CD4-positive, alpha-beta memory T cell (primary cell): ENCODE results near the gene HSPA14. TPM values are rescaled to one million over a fixed set of nuclear protein-coding genes. Genes with fewer than 3 reads are reported as not detected.
A peak's percentile ranks its signal among the peaks of the same experiment; 100 is the strongest.

ENCODE experiments used
- CTCF ChIA-PET: fragments of 350-600 bp; sonication (Branson Sonifier 250); formaldehyde crosslinking; loops from one replicate; lab custom pipeline; 2021; ENCODE audit warnings: inconsistent platforms; ENCODE audit not compliant: partially characterized antibody; lab: Charles Lee
- POLR2A ChIA-PET: fragments of 350-600 bp; sonication (Branson Sonifier 250); formaldehyde crosslinking; loops from one replicate; lab custom pipeline; 2021; ENCODE audit not compliant: partially characterized antibody; lab: Charles Lee
- DNase-seq, 5 donors: peaks; one replicate each; pipeline versions ENCODE4 v3.0.0 to v3.0.0-alpha.2; 2020 to 2022; ENCODE audit warnings: mixed read lengths in 1 of 5
- H3K27ac ChIP-seq: one replicate; pipeline ENCODE4 v1.7.0; 2013; ENCODE audit warnings: low read depth, low read length
- H3K27me3 ChIP-seq: 2 replicates; pipeline ENCODE4 v1.7.0; 2013; ENCODE audit warnings: mild to moderate bottlenecking, low read length, moderate library complexity; ENCODE audit not compliant: insufficient read depth
- H3K36me3 ChIP-seq: 2 replicates; pipeline ENCODE4 v1.7.0; 2013; ENCODE audit warnings: mild to moderate bottlenecking, low read length, moderate library complexity; ENCODE audit not compliant: insufficient read depth
- H3K4me1 ChIP-seq: 2 replicates; pipeline ENCODE4 v1.7.0; 2013; ENCODE audit warnings: mild to moderate bottlenecking, low read length, moderate library complexity; ENCODE audit not compliant: insufficient read depth
- H3K4me3 ChIP-seq, 2 donors: one replicate each; pipeline ENCODE4 v1.7.0; 2013; ENCODE audit warnings: low read length in 2 of 2, mild to moderate bottlenecking in 1 of 2
- H3K9me3 ChIP-seq, 2 donors: one replicate each; pipeline ENCODE4 v1.7.0; 2013; ENCODE audit warnings: low read length in 2 of 2, control low read depth in 1 of 2; ENCODE audit not compliant: control insufficient read depth in 1 of 2
- H3K27ac Mint-ChIP-seq, 7 donors: one replicate each; pipeline ENCODE4 v1.8.0; 2020 to 2021; ENCODE audit warnings: mixed read lengths in 7 of 7, mild to moderate bottlenecking in 6 of 7, inconsistent platforms in 3 of 7, moderate library complexity in 3 of 7
- H3K27me3 Mint-ChIP-seq, 2 donors: one replicate each; pipeline ENCODE4 v1.8.0; 2020 to 2021; ENCODE audit warnings: mixed read lengths in 2 of 2
- H3K36me3 Mint-ChIP-seq, 2 donors: one replicate each; pipeline ENCODE4 v1.8.0; 2020 to 2021; ENCODE audit warnings: mixed read lengths in 2 of 2, inconsistent platforms in 1 of 2, mild to moderate bottlenecking in 1 of 2
- H3K4me1 Mint-ChIP-seq, 4 donors: one replicate each; pipeline ENCODE4 v1.8.0; 2020 to 2021; ENCODE audit warnings: mixed read lengths in 4 of 4, mild to moderate bottlenecking in 1 of 4
- H3K4me3 Mint-ChIP-seq, 8 donors: one replicate each; pipeline ENCODE4 v1.8.0; 2020 to 2021; ENCODE audit warnings: mixed read lengths in 8 of 8, mild to moderate bottlenecking in 7 of 8, moderate library complexity in 6 of 8, inconsistent platforms in 3 of 8
- H3K9me3 Mint-ChIP-seq, 8 donors: one replicate each; pipeline ENCODE4 v1.8.0; 2020 to 2021; ENCODE audit warnings: mixed read lengths in 8 of 8, mild to moderate bottlenecking in 5 of 8, inconsistent platforms in 3 of 8, moderate library complexity in 1 of 8
- intact Hi-C: fragments of 100-400 bp; cut with micrococcal nuclease; formaldehyde crosslinking; loops from one replicate; pipeline ENCODE4 v1.15.1; 2023
- polyA plus RNA-seq, 2 donors: library from polyadenylated mRNA; unstranded; fragments of 300-500 nt; fragmentation: Illumina TruSeq; gene quantifications; one replicate each; pipeline ENCODE4 v1.2.3, GENCODE V29; 2021
- total RNA-seq, 2 experiments: library from RNA; stranded (reverse); gene quantifications; one replicate each; pipeline ENCODE4 v1.2.3, GENCODE V29; 2021

HSPA14 gene
- total and polyA plus RNA-seq, 4 experiments from 2014 or later = 16.0 to 18.7 (median 17.5) TPM

DNA sequence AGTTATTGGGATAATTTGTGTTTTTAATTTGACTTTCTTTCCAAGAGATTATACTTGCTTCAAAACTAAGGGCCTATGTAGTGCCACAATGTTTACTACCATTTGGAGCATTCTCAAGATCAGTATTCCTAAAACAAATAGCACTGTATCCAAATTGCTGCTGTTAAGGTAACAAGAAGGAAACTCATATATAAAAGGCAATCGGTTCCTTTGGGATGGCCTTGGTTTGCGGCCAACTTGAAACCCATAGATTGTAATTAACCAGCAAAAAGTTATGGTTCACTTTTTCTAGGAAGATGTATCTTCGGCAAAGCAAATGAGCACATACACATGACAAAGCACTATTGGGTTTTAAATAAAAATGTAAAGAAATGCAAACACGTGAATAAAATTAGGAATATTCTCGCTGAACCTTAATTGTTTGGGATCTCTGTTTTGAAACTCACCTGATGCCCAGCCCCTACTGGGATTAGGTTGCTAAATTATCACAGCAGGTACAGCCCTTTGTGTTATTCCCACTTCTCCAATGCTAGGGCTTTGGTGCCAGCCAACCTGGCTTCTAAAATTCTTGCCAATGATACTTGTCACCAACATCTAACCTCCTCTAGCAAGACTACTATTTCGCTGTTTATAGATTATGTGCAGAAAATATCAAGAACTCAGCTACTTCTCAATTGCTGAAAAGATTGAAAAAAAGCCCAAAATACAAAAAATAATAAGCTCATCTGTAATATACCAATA is 16.3 kb upstream of the HSPA14 start:
- DNase-seq = no peak
- Mint-ChIP-seq H3K4me3 (no peak overlapping the region), H3K36me3 (no peaks in the 10 kb centered on the region), H3K4me1 (peaks cover 0 to 14% (median 4%) of the 10 kb centered on the region in 4 donors), H3K27ac (no peak overlapping the region), H3K27me3 (no peaks in the 10 kb centered on the region), H3K9me3 (no peaks in the 10 kb centered on the region)
- Histone ChIP-seq H3K4me1 (no peaks in the 10 kb centered on the region), H3K27ac (no peak overlapping the region), H3K4me3 (no peak overlapping the region), H3K36me3 (no peaks in the 10 kb centered on the region), H3K9me3 (no peaks in the 10 kb centered on the region), H3K27me3 (no peaks in the 10 kb centered on the region)
- ChIA-PET CTCF (interaction anchor here (0.9 to 3.4 kb wide), 13 partner anchors 15 to 625 kb away, joined by 4 to 45 read pairs (median 9); partner anchors contain the start of genes CDNF, HSPA14 and MSANTD7), POLR2A (interaction anchor here (2.1 kb wide), 1 partner anchor 284 kb away, joined by 8 read pairs; no protein-coding TSS in a partner anchor)
- intact Hi-C loops = loop anchor here (5.0 kb wide), 1 partner anchor 520 kb away; no protein-coding TSS in a partner anchor

DNA sequence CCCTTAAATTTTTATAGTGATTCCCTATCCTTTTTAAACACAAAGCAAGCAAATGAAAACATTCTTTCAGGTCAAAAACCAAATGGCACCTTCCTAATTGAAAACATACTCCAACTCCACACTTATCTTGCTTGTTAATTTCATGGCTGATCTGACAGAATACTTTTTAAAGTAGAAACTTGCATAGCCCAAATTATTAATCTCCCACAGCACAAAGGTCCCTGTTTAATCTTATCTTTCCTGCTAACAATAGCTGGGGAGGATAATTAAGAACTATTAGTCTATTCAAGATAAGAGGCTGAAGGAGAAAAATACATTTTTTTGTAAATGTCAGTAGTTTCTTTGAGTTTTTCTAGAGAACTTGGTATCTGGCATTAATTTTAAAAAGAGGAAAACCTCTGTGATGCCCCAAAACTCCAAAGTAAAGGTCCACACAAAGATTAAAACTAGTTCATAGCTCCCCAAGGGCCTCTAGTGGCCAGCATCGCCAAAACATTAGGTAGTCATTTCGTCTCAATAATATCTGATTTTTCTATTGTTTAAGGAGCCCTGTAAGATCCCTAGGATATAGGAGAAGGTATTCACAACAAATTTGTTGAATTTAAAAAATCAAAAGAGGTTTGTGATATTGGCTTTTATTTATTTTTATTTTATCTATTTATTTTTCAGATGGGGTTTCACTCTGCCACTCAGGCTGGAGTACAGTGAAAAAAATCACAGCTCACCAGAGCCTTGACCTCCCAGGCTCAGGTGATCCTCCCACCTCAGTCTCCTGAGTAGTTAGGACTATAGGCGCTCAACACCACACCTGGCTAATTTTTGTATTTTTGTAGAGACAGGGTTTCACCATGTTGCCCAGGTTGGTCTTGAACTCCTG is 15.0 kb upstream of the HSPA14 start:
- Mint-ChIP-seq H3K9me3 (no peaks in the 10 kb centered on the region), H3K27me3 (no peaks in the 10 kb centered on the region), H3K4me1 (peaks cover 0 to 14% (median 4%) of the 10 kb centered on the region in 4 donors), H3K27ac (peak overlapping the region in 2 of 7 donors; percentile 18 to 72), H3K36me3 (no peaks in the 10 kb centered on the region), H3K4me3 (no peak overlapping the region)
- POLR2A ChIA-PET = interaction anchor here (1.4 to 2.1 kb wide), 2 partner anchors 14 to 286 kb away, joined by 8 read pairs; partner anchors contain the start of genes CDNF, HSPA14 and MSANTD7
- peak in 4 of 5 donors; percentile 39 to 56 (median 41) for DNase-seq
- Histone ChIP-seq H3K4me1 (no peaks in the 10 kb centered on the region), H3K27ac (no peak overlapping the region), H3K4me3 (no peak overlapping the region), H3K27me3 (no peaks in the 10 kb centered on the region), H3K9me3 (no peaks in the 10 kb centered on the region), H3K36me3 (no peaks in the 10 kb centered on the region)
- intact Hi-C loops = loop anchor here (1.0 to 5.0 kb wide), 5 partner anchors 263 to 626 kb away; no protein-coding TSS in a partner anchor
- CTCF ChIA-PET = interaction anchor here (0.7 to 3.4 kb wide), 21 partner anchors 9 to 1039 kb away, joined by 3 to 45 read pairs (median 5); partner anchors contain the start of genes CDNF, HSPA14 and MSANTD7

DNA sequence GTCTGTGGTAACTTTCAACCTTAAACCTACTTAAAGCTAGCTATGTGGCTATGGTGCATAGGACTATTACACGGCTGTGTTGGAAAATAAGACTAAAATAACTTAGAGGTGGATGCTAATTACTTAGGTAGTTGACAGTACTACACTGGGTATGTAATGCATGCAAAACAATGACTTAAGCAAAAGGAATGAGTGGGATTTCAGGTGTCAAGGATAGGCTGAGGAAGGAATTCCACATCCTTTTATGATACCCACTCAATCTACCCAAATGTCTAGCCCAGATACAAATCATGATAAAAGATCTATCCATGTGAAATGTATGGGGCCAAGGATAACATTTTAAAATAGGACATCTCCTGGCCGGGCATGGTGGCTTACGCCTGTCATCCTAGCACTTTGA is 14.1 kb upstream of the HSPA14 start:
- Mint-ChIP-seq H3K27me3 (no peaks in the 10 kb centered on the region), H3K4me1 (peaks cover 0 to 14% (median 4%) of the 10 kb centered on the region in 4 donors), H3K36me3 (no peaks in the 10 kb centered on the region), H3K27ac (no peak overlapping the region), H3K4me3 (no peak overlapping the region), H3K9me3 (no peaks in the 10 kb centered on the region)
- no peaks in the 10 kb centered on the region for H3K4me1 ChIP-seq
- H3K27ac ChIP-seq = no peak overlapping the region
- H3K36me3 ChIP-seq = no peaks in the 10 kb centered on the region
- CTCF ChIA-PET = interaction anchor here (0.7 to 3.4 kb wide), 12 partner anchors 13 to 627 kb away, joined by 3 to 45 read pairs (median 10); partner anchors contain the start of genes CDNF, HSPA14 and MSANTD7
- no peak for DNase-seq
- no peak overlapping the region for H3K4me3 ChIP-seq
- H3K9me3 ChIP-seq = no peaks in the 10 kb centered on the region
- H3K27me3 ChIP-seq = no peaks in the 10 kb centered on the region
- intact Hi-C loops = loop anchor here (1.0 to 5.0 kb wide), 5 partner anchors 264 to 627 kb away; no protein-coding TSS in a partner anchor
- POLR2A ChIA-PET = interaction anchor here (1.4 kb wide), 1 partner anchor 14 kb away, joined by 8 read pairs; the partner anchor contains the start of genes CDNF, HSPA14 and MSANTD7

DNA sequence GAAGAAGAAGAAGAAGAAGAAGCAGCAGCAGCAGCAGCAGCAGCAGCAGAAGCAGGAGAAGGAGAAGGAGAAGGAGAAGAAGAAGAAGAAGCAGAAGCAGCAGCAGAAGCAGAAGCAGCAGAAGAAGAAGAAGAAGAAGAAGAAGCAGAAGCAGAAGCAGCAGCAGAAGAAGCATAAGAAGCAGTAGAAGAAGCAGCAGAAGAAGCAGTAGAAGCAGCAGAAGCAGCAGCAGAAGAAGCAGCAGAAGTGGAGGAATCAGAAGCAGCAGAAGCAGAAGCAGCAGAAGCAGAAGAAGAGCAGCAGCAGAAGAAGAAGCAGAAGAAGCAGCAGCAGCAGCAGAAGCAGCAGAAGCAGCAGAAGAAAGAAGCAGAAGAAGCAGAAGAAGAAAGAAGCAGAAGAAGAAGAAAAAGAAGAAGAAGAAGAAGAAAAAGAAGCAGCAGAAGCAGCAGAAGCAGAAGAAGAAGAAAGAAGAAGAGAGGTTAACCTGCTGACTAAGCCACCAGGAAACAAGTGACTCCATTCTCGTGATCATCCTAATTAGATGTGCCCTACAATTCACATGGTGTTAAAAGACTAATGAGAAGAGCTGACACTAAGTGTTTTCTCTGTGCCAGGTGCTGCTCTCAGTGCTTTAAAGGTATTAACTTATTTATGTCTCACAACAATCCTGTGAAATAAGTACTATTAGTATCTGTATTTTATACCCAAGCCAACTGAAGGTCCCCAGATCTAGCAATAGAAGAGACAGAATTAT is 11.9 kb upstream of the HSPA14 start:
- CTCF ChIA-PET = interaction anchor here (0.8 to 1.2 kb wide), 2 partner anchors 326 to 1042 kb away, joined by 4 to 5 read pairs; no protein-coding TSS in a partner anchor
- H3K27me3 Mint-ChIP-seq = no peaks in the 10 kb centered on the region
- H3K4me1 Mint-ChIP-seq = peaks cover 0 to 10% (median under 1%) of the 10 kb centered on the region in 4 donors
- intact Hi-C loops = no loop called here
- Histone ChIP-seq H3K4me3 (no peak overlapping the region), H3K27me3 (no peaks in the 10 kb centered on the region), H3K27ac (no peak overlapping the region), H3K9me3 (no peaks in the 10 kb centered on the region), H3K4me1 (no peaks in the 10 kb centered on the region), H3K36me3 (no peaks in the 10 kb centered on the region)
- POLR2A ChIA-PET = no interaction called here
- H3K9me3 Mint-ChIP-seq = no peaks in the 10 kb centered on the region
- H3K4me3 Mint-ChIP-seq = no peak overlapping the region
- peak overlapping the region in 3 of 7 donors; percentile 9 to 81 (median 81) for H3K27ac Mint-ChIP-seq
- H3K36me3 Mint-ChIP-seq = no peaks in the 10 kb centered on the region
- no peak for DNase-seq

DNA sequence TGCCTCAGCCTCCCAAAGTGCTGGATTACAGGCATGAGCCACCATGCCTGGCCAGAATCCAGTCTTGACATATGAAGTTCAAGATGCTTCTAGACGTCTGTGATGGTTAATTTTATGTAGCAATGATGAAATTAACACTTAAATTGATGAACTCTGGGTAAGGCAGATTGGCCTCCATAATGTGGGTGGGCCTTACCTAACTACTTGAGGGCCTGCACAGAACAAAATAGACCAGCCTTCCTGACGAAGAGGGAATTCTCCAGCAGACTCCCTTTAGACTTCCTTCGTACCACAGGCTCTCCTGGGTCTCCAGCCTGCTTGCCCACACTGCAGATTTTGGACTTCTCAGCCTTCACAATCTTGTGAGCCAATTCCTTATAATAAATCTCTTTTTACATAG is 5.0 kb upstream of the HSPA14 start:
- H3K27ac Mint-ChIP-seq = no peak overlapping the region
- ChIA-PET CTCF (no interaction called here), POLR2A (no interaction called here)
- Histone ChIP-seq H3K36me3 (no peaks in the 10 kb centered on the region), H3K9me3 (no peaks in the 10 kb centered on the region), H3K4me1 (peaks cover 11% of the 10 kb centered on the region), H3K27ac (no peak overlapping the region), H3K4me3 (no peak overlapping the region), H3K27me3 (no peaks in the 10 kb centered on the region)
- no peak for DNase-seq
- H3K9me3 Mint-ChIP-seq = no peaks in the 10 kb centered on the region
- intact Hi-C loops = no loop called here
- H3K4me3 Mint-ChIP-seq = no peak overlapping the region
- peaks cover 6 to 13% (median 12%) of the 10 kb centered on the region in 4 donors for H3K4me1 Mint-ChIP-seq
- no peaks in the 10 kb centered on the region for H3K27me3 Mint-ChIP-seq
- peaks cover 5 to 12% of the 10 kb centered on the region in 2 donors for H3K36me3 Mint-ChIP-seq

DNA sequence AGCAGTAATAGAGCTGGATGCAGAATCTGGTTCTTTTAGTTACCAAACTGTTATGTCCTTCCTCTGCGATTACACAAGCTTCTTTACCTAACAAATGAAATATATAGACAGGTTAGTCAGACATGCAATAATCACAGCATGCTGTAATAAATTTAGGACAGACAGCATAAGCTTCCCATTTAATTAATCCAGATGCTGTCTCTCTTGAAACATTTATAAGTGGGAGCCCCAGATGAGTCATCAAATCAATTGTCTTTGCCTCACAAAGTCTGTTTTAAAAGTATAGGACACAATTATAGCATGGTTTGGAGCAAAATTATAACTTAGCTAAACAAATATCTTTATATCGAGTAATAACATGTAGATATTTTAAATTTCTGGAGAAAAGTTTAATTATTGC is 1.9 kb upstream of the HSPA14 start:
- peaks cover 16 to 27% of the 10 kb centered on the region in 2 donors for H3K36me3 Mint-ChIP-seq
- intact Hi-C loops = loop anchor here (5.0 kb wide), 3 partner anchors 249 to 649 kb away; no protein-coding TSS in a partner anchor
- no peaks in the 10 kb centered on the region for H3K9me3 ChIP-seq
- no peak overlapping the region for H3K27ac Mint-ChIP-seq
- DNase-seq = no peak
- H3K27ac ChIP-seq = no peak overlapping the region
- H3K36me3 ChIP-seq = no peaks in the 10 kb centered on the region
- peaks cover 14 to 33% (median 24%) of the 10 kb centered on the region in 4 donors for H3K4me1 Mint-ChIP-seq
- no peaks in the 10 kb centered on the region for H3K9me3 Mint-ChIP-seq
- no peaks in the 10 kb centered on the region for H3K27me3 ChIP-seq
- H3K4me1 ChIP-seq = peaks cover 26% of the 10 kb centered on the region
- peak overlapping the region in 1 of 8 donors; percentile 10 for H3K4me3 Mint-ChIP-seq
- ChIA-PET CTCF (interaction anchor here (1.2 to 4.4 kb wide), 7 partner anchors 9 to 337 kb away, joined by 3 to 20 read pairs (median 6); partner anchors contain the start of gene SUV39H2), POLR2A (interaction anchor here (0.8 to 3.1 kb wide), 4 partner anchors 15 to 253 kb away, joined by 3 to 17 read pairs (median 10); partner anchors contain the start of gene DCLRE1C)
- no peak overlapping the region for H3K4me3 ChIP-seq
- no peaks in the 10 kb centered on the region for H3K27me3 Mint-ChIP-seq
